ENCODE data around the gene TRMT6.

DNA sequence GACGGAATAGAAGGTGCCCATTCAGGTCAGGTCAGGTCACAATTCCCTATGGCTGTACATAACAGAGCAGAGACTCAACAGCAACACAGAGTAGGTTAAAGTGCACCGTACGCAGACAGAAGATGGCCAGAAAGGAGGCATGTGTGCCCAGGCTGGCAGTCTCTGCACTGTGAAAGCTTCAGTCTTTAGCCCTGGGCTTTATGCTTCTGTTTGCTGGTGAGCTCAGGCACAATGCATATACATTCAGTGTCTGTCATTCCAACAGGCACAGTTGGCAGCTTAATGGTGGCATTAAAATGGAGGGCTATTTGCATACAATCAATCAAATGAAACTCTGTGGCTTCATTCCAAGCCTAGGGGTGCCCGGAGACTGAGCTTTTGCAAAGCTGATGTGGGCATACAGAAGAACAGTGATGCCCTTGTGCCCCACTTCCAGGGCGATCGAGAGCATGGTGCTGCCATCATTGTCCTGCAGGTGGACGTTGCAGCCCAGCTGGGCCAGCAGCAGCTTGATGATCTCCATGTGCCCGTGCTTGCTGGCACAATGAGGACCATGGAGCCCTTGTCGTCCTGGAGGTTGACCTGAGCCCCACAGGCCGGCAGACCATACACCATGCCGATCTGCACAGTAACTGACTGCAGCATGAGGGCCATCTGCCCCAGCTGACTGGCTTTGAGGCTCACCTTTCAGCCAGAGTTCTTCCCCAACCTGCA lies 22.4 kb downstream of the TRMT6 start:
- TF ChIP-seq CTCF (IDR thresholded peaks at IDR 0.05) (no peak), POLR2A (IDR thresholded peaks at IDR 0.05) (no peak)
